Measurements from ENCODE around the gene PPP1R16B. TPM values are rescaled to one million over a fixed set of nuclear protein-coding genes. Genes with fewer than 3 reads are reported as not detected.

The PPP1R16B gene
- total and polyA plus RNA-seq, 9 donors, result 4.0 to 5.9 (median 5.1) TPM

DNA sequence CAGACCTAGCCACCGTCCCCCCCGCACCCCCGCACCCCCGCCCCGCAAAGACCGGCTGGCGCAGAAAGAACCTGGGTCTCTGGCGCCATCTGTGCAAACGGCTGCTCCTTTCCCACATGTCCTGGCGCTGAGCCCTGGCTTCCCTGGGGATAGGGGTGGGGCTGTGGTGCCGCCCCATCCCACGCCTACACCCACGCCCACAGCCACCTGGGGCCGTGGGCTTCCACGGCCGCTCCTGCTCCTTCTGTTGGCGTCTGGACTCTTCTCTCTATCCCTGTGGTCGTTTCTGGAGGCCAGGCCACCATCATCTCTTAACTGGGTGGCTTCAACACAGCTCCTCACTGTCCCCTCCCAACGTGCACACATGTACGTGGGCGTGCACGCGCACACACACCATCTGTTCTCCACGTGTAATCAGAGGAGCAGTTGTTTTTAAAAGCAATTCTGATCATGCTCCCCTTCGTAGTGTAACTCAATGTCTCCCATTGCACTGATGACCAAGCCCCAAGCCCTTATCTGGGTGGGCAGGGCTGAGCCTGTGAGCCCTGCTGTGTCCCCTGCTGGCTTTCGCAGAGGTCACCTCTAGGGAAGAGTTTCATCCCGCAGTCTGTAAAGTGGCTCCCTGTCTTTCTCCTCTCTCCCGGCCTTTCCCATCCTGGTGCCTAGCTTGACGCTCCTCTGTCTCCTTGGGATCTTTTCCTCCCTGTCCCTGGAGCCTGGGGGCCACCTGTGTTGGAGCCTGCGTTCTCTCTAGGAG lies 88.8 kb downstream of the PPP1R16B start:
- 17% methylated on average over 22 of the region's 30 CpGs for WGBS (ENCODE audit: insufficient coverage)
- peak; percentile 41 for DNase-seq
- Histone ChIP-seq H3K4me1 (ENCODE audit: control insufficient read depth, insufficient read depth, low read length) (peaks cover 4% of the 10 kb centered on the region), H3K36me3 (ENCODE audit: control insufficient read depth, insufficient read depth, low read length) (no peaks in the 10 kb centered on the region), H3K9me3 (replicated peaks; ENCODE audit: control insufficient read depth, low read depth, low read length) (no peaks in the 10 kb centered on the region), H3K4me3 (ENCODE audit: low read length) (no peak overlapping the region), H3K27me3 (ENCODE audit: control insufficient read depth, insufficient read depth, low read length) (peaks cover 8% of the 10 kb centered on the region), H3K27ac (ENCODE audit: low read length) (no peak overlapping the region)

DNA sequence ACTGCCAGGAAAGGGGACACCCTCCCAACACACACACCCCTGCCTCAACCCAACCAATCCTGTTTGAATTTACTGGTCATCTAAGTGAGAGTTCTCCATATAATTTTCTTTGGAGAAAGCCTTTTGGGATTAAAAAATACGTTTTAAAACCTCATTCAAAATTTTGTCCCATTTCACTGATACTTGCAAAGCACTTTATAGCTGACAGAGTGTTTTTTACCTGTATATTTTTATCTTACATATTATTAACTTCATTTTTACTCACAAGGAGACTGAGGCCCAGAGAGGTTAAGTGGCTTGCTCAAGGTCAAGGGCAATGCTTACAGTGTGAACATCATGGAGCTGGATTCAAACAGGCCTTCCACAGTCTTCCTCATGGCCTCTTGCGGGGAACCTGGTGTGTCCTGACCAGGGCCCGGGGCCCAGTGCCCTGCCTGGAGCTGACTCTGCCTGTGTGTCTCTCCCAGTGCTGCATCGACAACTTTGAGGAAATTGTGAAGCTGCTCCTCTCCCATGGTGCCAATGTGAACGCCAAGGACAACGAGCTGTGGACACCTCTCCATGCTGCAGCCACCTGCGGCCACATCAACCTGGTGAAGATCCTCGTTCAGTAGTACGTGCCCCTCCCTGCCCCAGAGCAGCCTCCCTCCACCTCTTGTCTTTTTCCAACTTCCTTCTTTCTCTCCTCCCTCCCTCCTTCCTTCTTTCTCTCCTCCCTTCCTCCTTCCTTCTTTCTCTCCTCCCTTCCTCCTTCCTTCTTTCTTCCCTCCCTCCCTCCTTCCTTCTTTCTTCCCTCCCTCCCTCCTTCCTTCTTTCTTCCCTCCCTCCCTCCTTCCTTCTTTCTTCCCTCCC lies 89.8 kb downstream of the PPP1R16B start:
- no peak overlapping the region for H3K4me3 ChIP-seq (ENCODE audit: low read length)
- H3K9me3 ChIP-seq (replicated peaks; ENCODE audit: control insufficient read depth, low read depth, low read length), result no peaks in the 10 kb centered on the region
- no peak for DNase-seq
- no peaks in the 10 kb centered on the region for H3K36me3 ChIP-seq (ENCODE audit: control insufficient read depth, insufficient read depth, low read length)
- WGBS (ENCODE audit: insufficient coverage), result 66% methylated on average over 8 of the region's 9 CpGs
- peaks cover 8% of the 10 kb centered on the region for H3K27me3 ChIP-seq (ENCODE audit: control insufficient read depth, insufficient read depth, low read length)
- peaks cover 4% of the 10 kb centered on the region for H3K4me1 ChIP-seq (ENCODE audit: control insufficient read depth, insufficient read depth, low read length)
- H3K27ac ChIP-seq (ENCODE audit: low read length), result no peak overlapping the region

DNA sequence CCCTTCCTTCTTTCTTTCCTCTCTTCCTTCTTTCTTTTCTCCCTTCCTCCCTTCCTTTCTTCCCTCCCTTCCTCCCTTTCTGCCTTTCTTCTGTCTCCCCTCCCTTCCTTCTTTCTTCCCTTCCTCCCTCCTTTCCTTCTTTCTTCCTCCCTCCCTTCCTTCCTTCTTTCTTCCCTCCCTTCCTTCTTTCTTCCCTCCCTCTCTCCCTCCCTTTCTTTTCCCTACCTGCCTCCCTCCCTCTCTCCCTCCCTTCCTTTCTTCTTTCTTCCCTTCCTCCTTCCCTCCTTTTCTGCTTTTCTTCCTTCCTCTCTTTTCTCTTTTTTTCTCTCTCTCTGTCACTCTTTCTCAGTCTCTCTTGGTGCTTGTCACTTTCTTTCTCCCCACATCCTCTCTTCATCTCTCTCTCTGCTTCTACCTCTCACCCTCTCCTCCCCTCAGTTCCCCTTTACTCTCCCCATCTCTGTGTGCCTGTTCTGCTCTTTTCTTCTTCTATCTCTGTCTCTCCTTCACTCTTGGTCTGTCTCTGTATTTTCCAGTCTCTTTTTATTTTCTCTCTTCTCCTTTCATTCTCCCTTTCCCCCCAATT lies 90.6 kb downstream of the PPP1R16B start:
- no peak overlapping the region for H3K4me3 ChIP-seq (ENCODE audit: low read length)
- no peak for DNase-seq
- no peaks in the 10 kb centered on the region for H3K36me3 ChIP-seq (ENCODE audit: control insufficient read depth, insufficient read depth, low read length)

DNA sequence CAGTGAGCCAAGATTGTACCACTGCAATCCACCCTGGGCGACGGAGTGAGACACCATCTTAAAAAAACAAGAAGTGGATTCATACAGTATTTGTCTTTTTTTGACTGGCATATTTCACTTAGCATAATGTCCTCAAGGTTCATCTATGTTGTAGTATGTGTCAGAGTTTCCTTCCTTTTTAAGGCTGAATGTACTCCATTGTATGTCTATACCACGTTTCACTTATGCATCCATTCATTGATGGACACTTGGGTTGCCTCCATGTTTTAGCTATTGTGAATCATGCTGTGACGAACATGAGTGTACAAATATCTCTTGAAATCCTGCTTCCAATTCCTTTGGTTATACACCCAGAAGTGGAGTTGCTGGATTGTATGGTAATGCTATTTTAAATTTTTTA lies 91.8 kb downstream of the PPP1R16B start:
- Histone ChIP-seq H3K36me3 (ENCODE audit: control insufficient read depth, insufficient read depth, low read length) (no peaks in the 10 kb centered on the region), H3K27ac (ENCODE audit: low read length) (no peak overlapping the region), H3K9me3 (replicated peaks; ENCODE audit: control insufficient read depth, low read depth, low read length) (no peaks in the 10 kb centered on the region), H3K27me3 (ENCODE audit: control insufficient read depth, insufficient read depth, low read length) (peaks cover 8% of the 10 kb centered on the region), H3K4me3 (ENCODE audit: low read length) (no peak overlapping the region), H3K4me1 (ENCODE audit: control insufficient read depth, insufficient read depth, low read length) (peaks cover 4% of the 10 kb centered on the region)
- WGBS (ENCODE audit: insufficient coverage), result no CpG with 5 or more reads among the region's 4 CpGs
- DNase-seq, result no peak

More for the DNA sequence above, 90.6 kb downstream of the PPP1R16B start:
- Histone ChIP-seq H3K27ac (ENCODE audit: low read length) (no peak overlapping the region), H3K4me1 (ENCODE audit: control insufficient read depth, insufficient read depth, low read length) (peaks cover 4% of the 10 kb centered on the region), H3K27me3 (ENCODE audit: control insufficient read depth, insufficient read depth, low read length) (peaks cover 8% of the 10 kb centered on the region), H3K9me3 (replicated peaks; ENCODE audit: control insufficient read depth, low read depth, low read length) (no peaks in the 10 kb centered on the region)

DNA sequence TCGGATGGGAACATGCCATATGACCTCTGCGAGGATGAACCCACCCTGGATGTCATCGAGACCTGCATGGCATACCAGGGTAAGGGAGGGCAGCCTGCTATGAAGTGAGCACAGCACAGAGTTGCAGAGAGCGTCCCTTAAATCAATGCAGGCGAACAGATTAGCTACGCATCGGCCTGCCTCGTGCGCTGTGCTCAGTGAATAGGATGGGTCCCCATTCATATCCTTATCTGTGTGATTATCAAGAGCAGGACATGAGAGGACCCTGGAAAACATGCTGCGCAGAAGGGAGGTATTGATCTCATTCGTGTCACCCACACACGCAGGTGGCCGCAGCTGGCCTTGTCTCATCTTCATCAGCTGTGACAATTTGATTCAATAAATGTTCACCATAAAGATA lies 95.1 kb downstream of the PPP1R16B start:
- H3K27me3 ChIP-seq (ENCODE audit: control insufficient read depth, insufficient read depth, low read length), result no peaks in the 10 kb centered on the region
- peaks cover 5% of the 10 kb centered on the region for H3K9me3 ChIP-seq (replicated peaks; ENCODE audit: control insufficient read depth, low read depth, low read length)
- no peaks in the 10 kb centered on the region for H3K36me3 ChIP-seq (ENCODE audit: control insufficient read depth, insufficient read depth, low read length)
- 91% methylated on average over 9 of the region's 13 CpGs for WGBS (ENCODE audit: insufficient coverage)
- no peak overlapping the region for H3K27ac ChIP-seq (ENCODE audit: low read length)
- no peak for DNase-seq
- no peak overlapping the region for H3K4me3 ChIP-seq (ENCODE audit: low read length)
- no peaks in the 10 kb centered on the region for H3K4me1 ChIP-seq (ENCODE audit: control insufficient read depth, insufficient read depth, low read length)

DNA sequence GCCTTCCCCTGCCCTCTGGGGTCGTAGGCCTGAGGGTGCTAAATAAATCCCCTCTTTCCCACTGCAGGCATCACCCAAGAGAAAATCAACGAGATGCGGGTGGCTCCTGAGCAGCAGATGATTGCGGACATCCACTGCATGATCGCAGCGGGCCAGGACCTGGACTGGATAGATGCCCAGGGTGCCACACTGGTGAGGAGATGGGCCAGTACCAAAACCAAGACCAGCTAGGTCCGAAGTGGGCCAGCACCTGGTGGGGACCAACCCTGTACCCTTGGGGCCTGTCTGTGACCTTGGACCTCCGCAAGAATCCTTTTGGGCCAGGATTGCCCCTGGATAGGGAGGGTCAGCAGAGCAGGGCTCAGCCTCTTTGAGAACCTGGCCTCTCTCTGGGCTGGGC lies 97.1 kb downstream of the PPP1R16B start:
- 90% methylated on average over 6 of the region's 8 CpGs for WGBS (ENCODE audit: insufficient coverage)
- Histone ChIP-seq H3K4me3 (ENCODE audit: low read length) (no peak overlapping the region), H3K9me3 (replicated peaks; ENCODE audit: control insufficient read depth, low read depth, low read length) (peaks cover 7% of the 10 kb centered on the region), H3K4me1 (ENCODE audit: control insufficient read depth, insufficient read depth, low read length) (no peaks in the 10 kb centered on the region), H3K27me3 (ENCODE audit: control insufficient read depth, insufficient read depth, low read length) (no peaks in the 10 kb centered on the region), H3K27ac (ENCODE audit: low read length) (no peak overlapping the region), H3K36me3 (ENCODE audit: control insufficient read depth, insufficient read depth, low read length) (no peaks in the 10 kb centered on the region)
- DNase-seq, result no peak

DNA sequence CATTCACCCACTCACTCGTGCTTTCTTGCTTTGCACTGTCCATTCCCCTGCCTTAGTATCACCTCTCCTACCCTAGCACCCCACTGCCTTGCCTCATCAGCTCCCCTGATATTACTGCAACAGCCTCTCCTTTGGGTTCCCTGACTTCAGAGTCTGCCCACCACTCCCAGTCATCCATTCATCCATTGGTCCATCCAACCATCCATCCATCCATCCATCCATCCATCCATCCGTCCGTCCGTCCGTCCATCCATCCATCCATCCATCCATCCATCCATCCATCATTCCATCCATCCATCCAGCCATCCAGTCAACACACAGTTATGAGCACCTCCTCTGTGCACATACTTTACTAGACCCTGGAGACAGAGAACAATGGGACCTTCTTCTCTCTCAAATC lies 97.8 kb downstream of the PPP1R16B start:
- Histone ChIP-seq H3K27ac (ENCODE audit: low read length) (no peak overlapping the region), H3K27me3 (ENCODE audit: control insufficient read depth, insufficient read depth, low read length) (no peaks in the 10 kb centered on the region), H3K9me3 (replicated peaks; ENCODE audit: control insufficient read depth, low read depth, low read length) (peaks cover 7% of the 10 kb centered on the region), H3K36me3 (ENCODE audit: control insufficient read depth, insufficient read depth, low read length) (no peaks in the 10 kb centered on the region), H3K4me1 (ENCODE audit: control insufficient read depth, insufficient read depth, low read length) (no peaks in the 10 kb centered on the region), H3K4me3 (ENCODE audit: low read length) (no peak overlapping the region)
- WGBS (ENCODE audit: insufficient coverage), result 49% methylated on average over 5 of the region's 5 CpGs
- DNase-seq, result no peak

DNA sequence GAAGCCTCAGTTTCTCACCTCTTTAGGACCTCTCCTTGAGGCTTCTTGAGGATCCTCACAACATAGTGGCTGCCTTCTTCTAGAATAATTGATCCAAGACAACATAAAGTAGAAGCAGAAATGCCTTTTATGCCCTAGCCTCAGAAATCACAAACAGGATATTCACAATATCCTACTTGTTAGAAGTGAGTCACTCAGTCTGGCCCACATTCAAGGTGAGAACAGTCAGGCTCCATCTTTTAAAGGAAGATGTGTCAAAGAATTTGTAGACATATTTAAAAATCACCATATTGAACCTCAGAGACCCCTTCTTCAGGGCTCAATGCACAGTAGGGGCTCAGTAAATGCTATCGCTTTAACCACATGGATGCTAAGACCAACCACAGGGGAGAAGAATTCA lies 99.9 kb downstream of the PPP1R16B start:
- H3K27ac ChIP-seq (ENCODE audit: low read length), result no peak overlapping the region
- peaks cover 7% of the 10 kb centered on the region for H3K9me3 ChIP-seq (replicated peaks; ENCODE audit: control insufficient read depth, low read depth, low read length)
- no peak for DNase-seq
- no peaks in the 10 kb centered on the region for H3K4me1 ChIP-seq (ENCODE audit: control insufficient read depth, insufficient read depth, low read length)
- no peaks in the 10 kb centered on the region for H3K27me3 ChIP-seq (ENCODE audit: control insufficient read depth, insufficient read depth, low read length)
- 100% methylated on average over 1 of the region's 1 CpG for WGBS (ENCODE audit: insufficient coverage)
- H3K4me3 ChIP-seq (ENCODE audit: low read length), result no peak overlapping the region
- H3K36me3 ChIP-seq (ENCODE audit: control insufficient read depth, insufficient read depth, low read length), result no peaks in the 10 kb centered on the region

DNA sequence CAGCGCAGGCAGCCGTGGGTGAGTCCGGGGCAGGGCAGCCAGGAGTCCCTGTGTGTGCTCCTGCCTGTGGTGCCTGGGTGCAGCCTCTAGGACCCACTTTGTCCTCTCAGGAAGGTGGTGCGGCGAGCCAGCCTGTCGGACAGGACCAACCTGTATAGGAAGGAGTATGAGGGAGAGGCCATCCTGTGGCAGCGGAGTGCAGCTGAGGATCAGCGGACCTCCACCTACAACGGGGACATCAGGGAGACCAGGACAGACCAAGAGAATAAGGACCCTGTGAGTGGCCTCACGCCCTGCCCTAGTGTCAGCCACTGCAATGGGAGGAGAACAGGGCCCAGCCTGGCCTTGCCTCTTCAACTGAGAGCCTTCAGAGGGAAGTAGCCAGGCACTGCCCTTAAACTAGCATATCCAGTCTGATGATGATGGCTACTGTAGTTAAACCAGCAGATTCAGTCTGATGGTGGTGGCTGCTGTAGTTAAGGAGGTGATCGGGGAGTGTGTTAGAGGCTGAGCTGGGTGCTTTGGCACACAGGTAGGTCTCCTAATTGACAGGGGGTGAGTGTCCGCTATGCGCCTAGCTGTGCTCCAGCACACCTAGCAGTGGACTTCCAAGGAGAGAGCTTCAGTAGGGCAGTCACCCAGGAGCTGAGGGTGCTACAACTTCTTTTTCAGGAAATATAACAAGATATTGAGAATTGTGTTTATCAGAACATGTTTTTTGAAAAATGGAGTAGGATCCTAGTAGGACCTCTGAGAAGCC lies 102.6 kb downstream of the PPP1R16B start:
- Histone ChIP-seq H3K4me3 (ENCODE audit: low read length) (no peak overlapping the region), H3K27me3 (ENCODE audit: control insufficient read depth, insufficient read depth, low read length) (no peaks in the 10 kb centered on the region), H3K4me1 (ENCODE audit: control insufficient read depth, insufficient read depth, low read length) (no peaks in the 10 kb centered on the region), H3K9me3 (replicated peaks; ENCODE audit: control insufficient read depth, low read depth, low read length) (peaks cover 7% of the 10 kb centered on the region), H3K36me3 (ENCODE audit: control insufficient read depth, insufficient read depth, low read length) (no peaks in the 10 kb centered on the region), H3K27ac (ENCODE audit: low read length) (no peak overlapping the region)
- DNase-seq, result no peak
- WGBS (ENCODE audit: insufficient coverage), result 91% methylated on average over 9 of the region's 13 CpGs

DNA sequence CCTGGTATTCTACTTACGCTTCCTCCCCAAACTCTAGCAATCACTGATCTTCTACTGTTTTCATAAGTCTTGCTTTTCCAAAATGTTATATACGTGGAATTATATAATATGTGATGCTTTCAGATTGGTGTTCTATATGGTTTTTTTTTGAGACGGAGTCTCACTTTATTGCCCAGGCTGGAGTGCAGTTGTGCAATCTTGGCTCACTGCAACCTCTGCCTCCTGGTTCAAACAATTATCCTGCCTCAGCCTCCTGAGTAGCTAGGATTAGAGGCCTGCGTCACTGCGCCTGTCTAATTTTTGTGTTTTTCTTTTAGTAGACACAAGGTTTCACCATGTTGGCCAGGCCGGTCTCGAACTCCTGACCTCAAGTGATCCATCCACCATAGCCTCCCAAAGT lies 109.9 kb downstream of the PPP1R16B start:
- no peak overlapping the region for H3K27ac ChIP-seq (ENCODE audit: low read length)

More for the DNA sequence above, 109.9 kb downstream of the PPP1R16B start:
- H3K4me3 ChIP-seq (ENCODE audit: low read length), result no peak overlapping the region
- 85% methylated on average over 5 of the region's 7 CpGs for WGBS (ENCODE audit: insufficient coverage)
- H3K27me3 ChIP-seq (ENCODE audit: control insufficient read depth, insufficient read depth, low read length), result peaks cover 14% of the 10 kb centered on the region
- no peaks in the 10 kb centered on the region for H3K4me1 ChIP-seq (ENCODE audit: control insufficient read depth, insufficient read depth, low read length)
- H3K36me3 ChIP-seq (ENCODE audit: control insufficient read depth, insufficient read depth, low read length), result no peaks in the 10 kb centered on the region
- DNase-seq, result no peak
- no peaks in the 10 kb centered on the region for H3K9me3 ChIP-seq (replicated peaks; ENCODE audit: control insufficient read depth, low read depth, low read length)

All from muscle of leg (tissue), 11 donors.